GM19351 (cell line): Measurements from ENCODE around the gene ATF5.
"Not testable (repeated sequence)": the region's sequence is repeated elsewhere in the genome, so short reads cannot be mapped to it uniquely, and the experiment has no call there.

Source experiments
- ATAC-seq: cut with Tn5 transposase; IDR thresholded peaks from one replicate; pipeline ENCODE4 v1.9.1; 2021; ENCODE audit warnings: mild to moderate bottlenecking, moderate library complexity; ENCODE audit not compliant: unreplicated experiment

Gene ATF5

DNA sequence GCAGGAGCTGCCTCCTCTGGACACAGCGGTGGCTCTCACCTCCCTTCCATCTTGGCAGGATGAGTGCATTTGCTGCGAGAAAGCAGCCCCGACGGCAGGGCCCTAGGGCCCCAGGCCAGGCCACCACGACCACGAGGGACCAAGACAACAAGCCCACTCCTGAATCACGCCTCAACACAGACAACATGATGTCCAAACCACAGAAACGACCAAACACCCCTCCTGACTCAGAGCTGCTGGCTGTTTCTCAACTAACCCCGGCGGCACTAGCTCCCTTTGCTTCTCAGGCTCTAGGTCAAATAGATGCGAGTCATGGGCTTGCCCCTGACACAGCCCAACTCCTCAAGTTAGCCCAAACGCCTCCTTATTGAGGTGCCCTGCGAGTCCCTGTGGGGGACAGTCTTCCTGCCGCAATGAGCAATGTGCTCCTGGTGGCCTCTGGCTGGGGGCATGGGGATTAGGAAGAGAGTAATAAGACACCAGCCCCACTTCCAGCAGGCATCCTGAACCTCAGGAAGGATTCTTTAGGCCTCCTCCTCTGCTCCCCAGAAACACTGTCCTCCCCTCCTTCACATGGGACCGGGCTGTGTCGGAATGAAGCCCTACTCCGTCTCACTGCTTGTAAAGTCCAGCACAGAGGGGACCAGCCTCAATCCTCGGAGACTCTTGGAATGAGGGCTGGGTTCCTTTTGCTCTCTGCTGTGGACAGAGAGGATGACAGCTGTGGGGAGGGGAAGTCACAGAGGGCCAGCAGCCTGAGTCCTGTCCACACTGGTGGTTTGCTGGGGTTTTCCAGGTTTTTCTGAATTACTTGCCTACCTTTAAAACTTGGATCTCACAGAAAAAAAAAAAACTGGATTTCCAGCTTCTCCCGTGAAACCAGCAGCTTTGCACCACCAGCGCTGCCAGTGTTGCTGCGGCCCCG lies 6.9 kb upstream of the ATF5 start:
- no peak for ATAC-seq

- no peak for ATAC-seq
Observed at GRCh38 chr19:49923055-49924003, 5.7 kb upstream of the ATF5 start.

- no peak for ATAC-seq
Observed at GRCh38 chr19:49924004-49924880, 4.8 kb upstream of the ATF5 start.

- not testable (repeated sequence) for ATAC-seq
Observed at GRCh38 chr19:49924881-49925210, 4.2 kb upstream of the ATF5 start.

DNA sequence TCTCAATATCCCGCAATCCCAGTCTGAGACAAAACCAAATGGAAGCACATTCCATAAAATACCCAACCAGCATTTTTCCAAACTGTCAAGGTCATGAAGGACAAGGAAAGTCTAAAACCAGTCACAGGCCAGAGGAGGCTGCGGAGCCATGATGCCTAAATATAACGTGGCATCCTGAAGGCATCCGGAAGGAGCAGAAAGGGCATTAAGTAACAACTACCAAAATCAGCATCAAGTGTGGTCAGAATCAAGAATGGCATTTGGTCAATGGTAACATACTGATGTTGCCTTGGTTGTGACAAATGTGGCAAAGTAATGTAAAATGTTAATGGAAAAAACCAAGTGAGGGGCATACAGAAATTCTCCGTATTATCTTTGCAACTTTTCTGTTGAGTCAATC lies 3.5 kb upstream of the ATF5 start:
- no peak for ATAC-seq

- no peak for ATAC-seq
Observed at GRCh38 chr19:49926515-49926914, 2.5 kb upstream of the ATF5 start.

- no peak for ATAC-seq
Observed at GRCh38 chr19:49927526-49928264, 1.3 kb upstream of the ATF5 start.

DNA sequence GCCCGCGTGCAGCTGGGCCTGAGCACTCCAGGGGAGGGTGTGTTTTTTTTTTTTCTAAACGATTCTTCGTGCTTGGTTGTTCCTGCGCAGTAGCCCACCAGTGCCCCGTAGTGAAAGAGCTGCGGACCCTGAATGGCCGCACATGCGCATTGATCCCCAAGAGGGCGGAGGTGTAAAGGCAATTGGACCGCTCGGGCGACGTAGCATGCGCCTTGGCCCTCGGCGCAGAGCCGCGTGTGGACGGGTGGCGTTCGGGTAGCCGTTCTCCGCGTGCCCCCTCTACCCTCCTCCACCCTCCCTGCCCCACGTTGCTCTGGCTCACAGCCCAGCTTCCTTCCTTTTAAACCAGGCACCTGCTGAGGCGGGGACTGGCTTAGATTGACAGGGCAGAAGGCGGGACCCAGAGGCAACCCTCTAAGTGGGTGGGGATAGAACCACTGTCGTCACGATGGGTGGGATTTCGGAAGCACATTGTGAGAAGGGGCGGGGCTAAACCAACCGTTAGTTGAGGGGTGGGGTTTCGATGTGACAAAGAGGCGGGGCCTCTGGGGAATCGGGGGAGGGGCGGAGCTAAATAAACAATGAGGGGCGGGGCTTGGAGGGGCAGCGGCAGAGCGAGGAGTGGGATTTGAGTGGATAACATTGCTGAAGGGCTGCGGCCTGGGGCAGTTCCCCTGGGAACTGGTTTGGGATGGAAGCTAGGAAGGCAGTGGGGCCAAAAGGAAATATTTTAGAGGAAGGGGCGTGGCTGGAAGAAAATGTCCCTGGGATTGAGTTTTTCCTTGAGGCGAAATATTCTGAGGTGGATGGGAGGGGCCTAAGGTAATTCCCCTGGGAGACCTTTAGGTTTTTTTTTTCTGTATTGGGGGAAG lies 842 bp downstream of the ATF5 start:
- peak; percentile 68 for ATAC-seq

GRCh38 chr19:49930483-49931011 lies 1.5 kb downstream of the ATF5 start:
- no peak for ATAC-seq

GRCh38 chr19:49931293-49932040 lies 2.5 kb downstream of the ATF5 start:
- ATAC-seq: no peak

DNA sequence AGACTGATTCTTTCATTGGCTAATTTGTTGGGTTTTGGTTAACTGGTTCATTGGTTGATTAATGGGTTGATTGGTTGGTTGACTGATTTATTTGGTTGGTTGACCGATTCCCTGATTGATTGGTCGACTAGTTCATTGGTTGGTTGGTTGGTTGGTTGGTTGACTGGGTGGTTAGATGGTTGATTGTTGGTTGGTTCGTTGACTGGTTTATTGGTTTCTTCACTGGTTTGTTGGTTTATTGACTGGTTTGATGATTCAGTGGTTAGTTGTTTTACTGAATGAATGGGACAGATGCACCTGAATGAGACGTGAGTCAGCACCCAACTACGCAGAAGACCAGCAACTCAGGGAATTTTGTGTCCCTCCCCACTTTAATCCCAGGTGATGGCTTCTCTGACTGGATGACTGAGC lies 3.0 kb downstream of the ATF5 start:
- no peak for ATAC-seq

GRCh38 chr19:49932731-49933131 lies 3.7 kb downstream of the ATF5 start:
- no peak for ATAC-seq

DNA sequence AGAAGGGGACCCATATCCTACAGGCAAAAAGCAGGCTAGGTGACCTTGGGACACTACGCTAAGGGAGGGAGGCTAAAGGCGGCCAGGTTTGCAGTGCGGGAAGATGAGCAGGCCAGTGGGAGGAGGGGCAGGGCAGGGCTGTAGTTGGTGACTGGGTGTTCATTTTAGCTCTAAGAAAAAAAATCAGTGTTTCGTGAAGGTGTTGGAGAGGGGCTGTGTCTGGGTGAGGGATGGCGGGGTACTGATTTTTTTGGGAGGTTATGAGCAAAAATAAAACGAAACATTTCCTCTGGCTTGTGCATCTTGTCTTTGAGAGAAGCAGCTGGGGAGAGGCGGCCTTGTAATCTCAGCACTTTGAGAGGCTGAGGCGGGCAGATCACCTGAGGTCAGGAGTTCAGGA lies 4.6 kb downstream of the ATF5 start:
- ATAC-seq: no peak

GRCh38 chr19:49936549-49936948 lies 7.5 kb downstream of the ATF5 start:
- ATAC-seq: no peak

GRCh38 chr19:49937750-49938381 lies 8.9 kb downstream of the ATF5 start:
- ATAC-seq: no peak

DNA sequence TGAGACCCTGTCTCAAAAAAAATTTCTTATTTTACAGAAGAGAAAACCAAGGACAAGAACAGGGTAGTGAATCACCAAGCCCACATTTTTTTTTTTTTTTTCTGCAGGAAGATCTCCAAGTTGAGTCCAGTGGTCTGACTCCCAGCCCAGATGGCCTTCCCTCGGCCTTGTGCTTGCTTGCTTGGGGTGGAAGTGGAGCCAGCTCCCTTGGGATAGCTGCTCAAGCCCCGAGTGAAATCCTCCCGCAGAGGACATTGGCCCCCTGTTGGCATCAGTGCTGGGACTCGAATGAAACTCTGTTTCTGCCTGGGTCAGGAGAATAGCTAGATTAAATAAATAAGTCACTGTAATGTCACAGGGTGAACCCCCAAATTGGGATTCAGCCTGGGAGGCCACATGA lies 9.7 kb downstream of the ATF5 start:
- no peak for ATAC-seq

- ATAC-seq: no peak
Observed at GRCh38 chr19:49939721-49940481, 10.9 kb downstream of the ATF5 start.
